Erythroblast (primary cell): ENCODE data around the gene KCNQ5.

Experiments used
- GATA1 ChIP-seq: IDR thresholded peaks from 2 replicates; pipeline ENCODE4 v1.6.1; 2011; ENCODE audit warnings: low read depth, mild to moderate bottlenecking, control low read depth, low read length, moderate library complexity
- POLR2A ChIP-seq: IDR thresholded peaks from 2 replicates; pipeline ENCODE4 v1.6.1; 2011; ENCODE audit warnings: mild to moderate bottlenecking, low read length

- TF ChIP-seq POLR2A (no peak), GATA1 (no peak)
These were observed 429.3 kb downstream of the KCNQ5 start for GRCh38 chr6:73051147-73051546.
